ENCODE results near the gene NDUFB1.

GRCh38 chr14:92109490-92109889 lies 12.0 kb downstream of the NDUFB1 start:
- TF ChIP-seq EZH2 (IDR thresholded peaks at IDR 0.05; ENCODE audit: low read depth), result no peak
- TF ChIP-seq CTCF (conservative IDR thresholded peaks at IDR 0.05), result no peak
